Measurements from ENCODE around the gene TOR1B.

The TOR1B gene

DNA sequence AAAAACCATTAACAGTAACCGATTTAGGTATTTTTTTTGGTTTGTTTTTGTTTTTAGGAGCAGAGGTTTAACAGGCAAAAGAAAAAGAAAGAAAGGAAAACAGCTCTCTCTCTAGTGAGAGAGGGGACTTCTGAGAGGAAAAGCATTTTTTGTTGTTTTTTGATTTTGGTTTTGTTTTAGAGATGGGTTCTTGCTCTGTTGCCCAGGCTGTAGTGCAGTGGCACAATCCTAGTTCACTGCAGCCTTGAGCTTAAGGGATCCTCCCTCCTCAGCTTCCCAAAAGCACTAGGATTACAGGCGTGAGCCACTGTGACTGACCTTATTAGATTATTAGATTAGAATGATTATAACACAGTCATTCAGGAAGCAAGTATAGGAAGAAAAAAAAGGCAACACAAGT is 42.4 kb downstream of the TOR1B start:
- no peak for DNase-seq (ENCODE audit: low read depth)

DNA sequence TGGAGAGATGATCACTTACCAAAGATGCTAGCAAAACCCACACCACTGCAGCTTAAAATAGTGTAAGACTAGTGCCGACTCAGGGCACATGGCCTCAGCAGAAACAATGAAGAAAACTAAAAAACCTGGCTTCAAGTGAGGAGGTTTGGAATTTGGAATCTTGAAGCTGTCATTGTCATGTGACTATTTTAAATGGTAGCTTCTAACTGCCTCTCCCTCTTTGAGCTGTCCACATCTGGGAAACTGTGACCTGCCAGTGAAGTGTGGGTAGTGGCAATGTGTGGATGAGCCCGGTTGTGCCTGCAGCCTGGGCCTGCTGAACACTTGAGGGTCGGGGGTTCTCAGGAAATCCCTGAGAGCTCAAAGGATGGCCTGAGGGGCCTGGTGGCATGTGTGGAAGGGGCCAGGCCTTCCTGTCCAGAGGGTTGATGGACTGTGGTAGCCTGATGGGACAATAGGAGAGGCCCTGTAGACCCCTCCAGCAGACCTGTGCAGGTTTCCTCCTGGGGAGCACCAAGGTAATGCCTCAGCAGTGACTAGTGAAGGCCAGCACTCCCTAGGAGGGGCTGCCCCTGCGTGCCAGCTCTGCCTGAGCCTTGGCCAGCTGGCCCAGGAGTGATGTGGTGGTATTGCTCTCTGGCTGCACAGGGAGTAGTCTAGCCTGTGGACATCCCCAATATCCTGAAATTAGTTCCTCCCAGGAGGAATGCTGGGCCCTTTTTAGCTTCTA is 45.9 kb downstream of the TOR1B start:
- DNase-seq (ENCODE audit: low read depth) = no peak

GRCh38 chr9:129849901-129850300 is 46.9 kb downstream of the TOR1B start:
- DNase-seq (ENCODE audit: low read depth) = no peak

DNA sequence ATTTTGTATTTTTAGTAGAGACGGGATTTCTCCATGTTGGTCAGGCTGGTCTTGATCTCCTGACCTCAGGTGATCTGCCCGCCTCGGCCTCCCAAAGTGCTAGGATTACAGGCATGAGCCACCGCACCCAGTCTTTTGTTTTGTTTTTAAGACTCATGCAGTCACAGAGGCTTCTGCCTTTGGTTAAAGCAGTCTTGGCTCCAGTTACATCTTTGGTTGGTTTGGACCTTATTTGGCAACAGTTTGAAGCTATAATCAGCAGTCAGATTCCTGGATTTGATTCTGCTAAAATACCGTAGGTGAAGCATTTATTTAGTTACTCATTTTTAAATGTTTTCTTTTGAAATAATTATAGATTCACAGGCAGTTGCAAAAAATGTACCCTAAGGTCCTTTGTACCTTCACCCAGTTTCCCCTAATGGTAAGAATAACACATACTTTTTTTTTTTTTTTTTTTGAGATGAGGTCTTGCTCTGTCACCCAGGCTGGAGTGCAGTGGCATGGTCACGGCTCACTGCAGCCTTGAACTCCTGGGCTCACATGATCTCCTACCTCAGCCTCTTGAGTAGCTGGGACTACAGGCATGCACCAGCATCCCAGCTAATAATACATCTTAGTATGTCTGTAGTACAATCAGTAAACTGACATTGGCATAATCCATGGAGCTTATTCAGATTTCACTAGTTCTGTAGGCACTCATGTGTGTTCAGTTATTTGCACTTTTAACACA is 48.0 kb downstream of the TOR1B start:
- DNase-seq (ENCODE audit: low read depth) = no peak

DNA sequence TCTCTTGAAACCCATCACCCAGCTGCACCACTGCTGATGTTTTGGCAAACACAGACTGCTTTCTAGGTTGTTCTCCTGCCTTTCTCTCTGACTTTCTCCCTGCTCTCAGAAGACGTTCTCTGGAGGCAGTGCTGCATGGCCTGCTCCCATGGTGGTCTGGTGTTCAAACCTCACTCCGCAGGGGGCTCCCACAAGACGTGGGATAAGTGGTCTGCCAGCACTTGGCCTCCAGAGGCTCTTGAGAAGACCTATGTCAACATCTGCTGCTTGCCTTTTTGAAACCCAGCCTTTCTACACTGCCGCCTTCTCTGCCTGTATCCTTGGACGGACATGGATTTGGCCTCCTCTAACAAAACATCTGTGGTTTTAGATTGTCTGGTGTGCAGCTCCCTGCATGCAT is 48.8 kb downstream of the TOR1B start:
- DNase-seq (ENCODE audit: low read depth) = no peak

GRCh38 chr9:129852579-129852978 is 49.6 kb downstream of the TOR1B start:
- no peak for DNase-seq (ENCODE audit: low read depth)

DNA sequence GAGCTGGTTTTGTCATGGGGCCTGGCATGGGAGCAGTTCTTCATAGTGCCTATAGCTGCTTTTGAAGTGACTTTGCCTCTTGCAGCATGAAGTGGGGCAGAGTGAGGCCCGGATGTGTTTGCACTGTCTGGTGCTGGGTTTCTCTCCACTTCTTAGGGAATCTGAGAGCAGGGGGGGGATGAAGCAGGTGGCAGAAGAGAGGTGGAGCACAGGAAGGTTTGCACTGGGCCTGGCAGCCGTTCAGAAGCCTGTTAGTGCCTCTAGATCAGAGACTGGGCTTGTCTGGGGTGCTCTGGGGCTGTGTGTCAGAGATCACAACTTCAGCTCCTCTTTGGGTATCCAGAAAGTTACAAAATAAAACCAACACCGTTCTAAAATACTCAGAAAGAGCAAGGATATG is 50.6 kb downstream of the TOR1B start:
- DNase-seq (ENCODE audit: low read depth) = no peak

- no peak for DNase-seq (ENCODE audit: low read depth)
Observed at GRCh38 chr9:129854588-129855110, 51.7 kb downstream of the TOR1B start.

GRCh38 chr9:129857207-129857606 is 54.2 kb downstream of the TOR1B start:
- DNase-seq (ENCODE audit: low read depth) = no peak

- DNase-seq (ENCODE audit: low read depth) = no peak
Observed at GRCh38 chr9:129858167-129858962, 55.4 kb downstream of the TOR1B start.
